Measurements from ENCODE around the gene PPP1R3C. TPM values are rescaled to one million over a fixed set of nuclear protein-coding genes. Genes with fewer than 3 reads are reported as not detected.

The PPP1R3C gene
- total RNA-seq, 4 donors from 2014 or later = 3.3 to 8.7 (median 3.7) TPM

DNA sequence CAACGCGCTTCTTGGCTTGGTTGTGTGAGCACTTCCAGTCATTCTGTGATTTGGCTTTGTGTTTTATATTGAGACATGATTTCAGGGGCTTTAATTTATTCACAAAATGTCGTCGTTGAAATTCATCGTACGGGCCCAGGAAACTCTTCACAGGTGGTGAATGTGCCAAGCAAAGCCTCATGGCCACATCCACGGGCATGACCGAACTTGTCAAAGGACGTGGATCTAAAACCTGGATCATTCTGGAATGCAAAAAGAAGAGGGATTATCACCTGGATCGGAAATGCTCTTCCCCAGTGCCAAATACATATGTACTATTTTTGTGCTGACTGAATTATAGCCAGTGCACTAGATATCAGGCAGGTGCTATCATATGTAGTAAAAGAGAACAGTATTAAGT, 2.2 kb downstream of the PPP1R3C start:
- TF ChIP-seq, protein P1, sequence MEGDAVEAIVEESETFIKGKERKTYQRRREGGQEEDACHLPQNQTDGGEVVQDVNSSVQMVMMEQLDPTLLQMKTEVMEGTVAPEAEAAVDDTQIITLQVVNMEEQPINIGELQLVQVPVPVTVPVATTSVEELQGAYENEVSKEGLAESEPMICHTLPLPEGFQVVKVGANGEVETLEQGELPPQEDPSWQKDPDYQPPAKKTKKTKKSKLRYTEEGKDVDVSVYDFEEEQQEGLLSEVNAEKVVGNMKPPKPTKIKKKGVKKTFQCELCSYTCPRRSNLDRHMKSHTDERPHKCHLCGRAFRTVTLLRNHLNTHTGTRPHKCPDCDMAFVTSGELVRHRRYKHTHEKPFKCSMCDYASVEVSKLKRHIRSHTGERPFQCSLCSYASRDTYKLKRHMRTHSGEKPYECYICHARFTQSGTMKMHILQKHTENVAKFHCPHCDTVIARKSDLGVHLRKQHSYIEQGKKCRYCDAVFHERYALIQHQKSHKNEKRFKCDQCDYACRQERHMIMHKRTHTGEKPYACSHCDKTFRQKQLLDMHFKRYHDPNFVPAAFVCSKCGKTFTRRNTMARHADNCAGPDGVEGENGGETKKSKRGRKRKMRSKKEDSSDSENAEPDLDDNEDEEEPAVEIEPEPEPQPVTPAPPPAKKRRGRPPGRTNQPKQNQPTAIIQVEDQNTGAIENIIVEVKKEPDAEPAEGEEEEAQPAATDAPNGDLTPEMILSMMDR (IDR thresholded peaks at IDR 0.05) = no peak
- TF ChIP-seq EP300 (IDR thresholded peaks at IDR 0.05) = no peak
- 92 to 94% methylated on average over 10 of the region's 10 CpGs for WGBS, 2 donors
- H3K9me3 ChIP-seq = no peaks in the 10 kb centered on the region
- H3K4me3 ChIP-seq = no peak overlapping the region
- no peak overlapping the region for H3K27ac ChIP-seq
- peaks cover 0 to 21% (median 3%) of the 10 kb centered on the region in 4 donors for H3K4me1 ChIP-seq
- peaks cover 0 to 37% (median 0%) of the 10 kb centered on the region in 3 donors for H3K36me3 ChIP-seq
- DNase-seq (ENCODE audit: low spot score in 2 of 2) = no peak
- H3K27me3 ChIP-seq = no peaks in the 10 kb centered on the region

DNA sequence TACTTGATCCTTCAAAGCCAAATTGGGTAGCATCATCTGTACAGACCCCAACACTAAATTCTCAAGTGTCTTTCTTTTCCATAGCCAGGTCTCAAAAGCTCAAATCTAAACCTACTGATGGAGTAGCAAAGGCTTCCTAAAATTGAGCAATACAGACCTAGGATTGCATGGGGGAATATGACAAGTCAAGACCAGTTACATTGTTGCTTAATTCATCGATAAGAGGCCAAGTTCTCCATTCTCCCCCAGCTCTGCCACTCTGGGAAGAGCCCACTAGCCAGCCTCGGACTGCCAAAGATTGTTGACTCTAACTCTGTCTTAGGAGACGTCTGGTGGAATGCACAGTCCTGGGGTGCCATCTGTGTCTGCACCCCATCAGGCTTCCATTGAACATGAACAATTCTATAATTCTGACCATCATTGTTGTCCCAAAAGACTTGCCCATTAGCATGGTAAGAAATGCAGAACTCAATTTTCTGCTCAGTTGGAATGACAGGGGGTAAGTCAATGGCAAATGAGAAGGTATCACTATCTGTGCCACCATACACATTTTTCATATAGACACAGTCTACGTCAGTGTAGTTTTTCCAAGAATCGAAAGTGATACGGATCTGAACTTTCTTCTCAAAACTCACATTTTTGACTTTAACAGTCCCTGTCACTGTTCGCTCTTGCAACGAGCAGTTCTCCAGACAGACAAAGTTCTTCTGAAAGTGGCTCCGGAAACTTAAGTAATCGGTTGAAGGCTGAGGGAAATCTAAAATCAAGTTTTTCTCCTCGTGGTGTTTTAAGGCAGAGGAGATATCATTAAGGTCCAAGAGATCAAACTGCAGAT, 2.9 kb downstream of the PPP1R3C start:
- WGBS, 2 donors = 96 to 97% methylated on average over 11 of the region's 11 CpGs
- Histone ChIP-seq H3K27ac (no peak overlapping the region), H3K27me3 (no peaks in the 10 kb centered on the region), H3K36me3 (peaks cover 0 to 41% (median 0%) of the 10 kb centered on the region in 3 donors), H3K4me3 (no peak overlapping the region), H3K4me1 (peaks cover 0 to 21% (median 3%) of the 10 kb centered on the region in 4 donors), H3K9me3 (no peaks in the 10 kb centered on the region)
- DNase-seq (ENCODE audit: low spot score in 2 of 2) = no peak
- TF ChIP-seq EP300 (IDR thresholded peaks at IDR 0.05) = no peak
- TF ChIP-seq, protein P1 (IDR thresholded peaks at IDR 0.05) = no peak
- TF ChIP-seq POLR2A (IDR thresholded peaks at IDR 0.05) = no peak

DNA sequence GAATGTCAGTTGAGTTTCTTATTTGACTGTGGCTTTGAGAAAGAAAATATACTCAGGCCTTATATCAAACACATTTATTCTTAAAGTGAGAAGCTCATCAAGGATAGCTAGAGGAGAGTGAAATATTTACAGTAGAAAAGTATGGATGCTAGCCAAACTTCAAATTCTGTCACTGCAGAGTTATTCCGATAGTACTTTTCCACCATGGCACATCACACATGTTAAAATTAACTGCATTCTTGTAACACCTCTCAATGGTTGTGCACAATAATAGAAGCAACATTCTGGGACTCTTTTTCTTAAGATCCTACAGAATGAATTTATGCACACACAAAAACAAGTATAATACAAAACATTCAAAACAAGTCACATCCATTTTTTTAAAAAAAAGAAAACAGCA, 4.5 kb downstream of the PPP1R3C start:
- H3K4me3 ChIP-seq = no peak overlapping the region
- no peaks in the 10 kb centered on the region for H3K9me3 ChIP-seq
- H3K36me3 ChIP-seq = peaks cover 0 to 49% (median 0%) of the 10 kb centered on the region in 3 donors
- no peak for DNase-seq (ENCODE audit: low spot score in 2 of 2)
- no peaks in the 10 kb centered on the region for H3K27me3 ChIP-seq
- TF ChIP-seq EP300 (IDR thresholded peaks at IDR 0.05) (no peak), POLR2A (IDR thresholded peaks at IDR 0.05) (no peak)
- TF ChIP-seq, protein P1 (IDR thresholded peaks at IDR 0.05) = no peak
- peaks cover 0 to 16% (median 3%) of the 10 kb centered on the region in 4 donors for H3K4me1 ChIP-seq
- no peak overlapping the region for H3K27ac ChIP-seq
- 73 to 80% methylated on average over 1 of the region's 1 CpG for WGBS, 2 donors

DNA sequence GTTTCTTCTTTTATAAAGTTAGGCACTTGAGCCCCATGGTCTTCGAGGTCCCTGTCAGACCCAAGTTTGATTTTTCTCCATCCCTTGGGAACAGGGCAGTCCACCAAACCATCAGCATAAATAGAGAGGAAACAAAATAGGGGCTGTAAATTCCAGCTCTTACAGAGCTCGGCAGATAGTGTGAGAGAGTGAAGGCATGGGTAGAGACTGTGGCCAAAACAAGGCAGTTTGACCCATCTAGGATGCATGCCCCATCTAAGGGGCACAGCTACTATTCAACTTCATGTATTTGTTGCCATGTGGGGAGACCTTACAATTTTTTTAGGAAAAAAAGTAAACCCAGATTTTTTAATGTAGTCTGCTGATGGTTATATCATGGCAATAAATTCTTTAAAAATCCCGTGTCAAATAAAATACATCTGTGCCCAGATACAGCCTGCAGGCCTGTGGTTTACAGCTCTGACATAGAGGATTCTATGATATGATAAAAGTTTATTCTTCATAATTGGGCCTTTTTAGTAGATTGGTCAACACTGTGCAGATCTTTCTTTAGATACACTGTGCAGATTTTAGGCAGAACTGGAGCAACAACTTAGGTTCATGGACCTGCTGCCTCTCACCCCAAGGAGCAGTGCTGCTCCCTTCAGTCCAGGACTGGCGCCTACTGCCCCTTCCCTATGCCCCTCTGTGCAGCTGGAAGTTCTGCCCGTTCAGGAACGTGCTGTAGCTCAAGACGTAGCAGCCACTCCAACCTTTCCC, 5.3 kb downstream of the PPP1R3C start:
- H3K36me3 ChIP-seq = peaks cover 0 to 49% (median 0%) of the 10 kb centered on the region in 3 donors
- H3K27me3 ChIP-seq = no peaks in the 10 kb centered on the region
- no peak overlapping the region for H3K4me3 ChIP-seq
- no peak for TF ChIP-seq EP300 (IDR thresholded peaks at IDR 0.05)
- TF ChIP-seq, protein P1 (IDR thresholded peaks at IDR 0.05) = no peak
- TF ChIP-seq POLR2A (IDR thresholded peaks at IDR 0.05) = no peak
- DNase-seq (ENCODE audit: low spot score in 2 of 2) = no peak
- peaks cover 0 to 14% (median 0%) of the 10 kb centered on the region in 4 donors for H3K4me1 ChIP-seq
- WGBS, 2 donors = 71 to 81% methylated on average over 7 of the region's 7 CpGs
- no peaks in the 10 kb centered on the region for H3K9me3 ChIP-seq
- H3K27ac ChIP-seq = no peak overlapping the region

DNA sequence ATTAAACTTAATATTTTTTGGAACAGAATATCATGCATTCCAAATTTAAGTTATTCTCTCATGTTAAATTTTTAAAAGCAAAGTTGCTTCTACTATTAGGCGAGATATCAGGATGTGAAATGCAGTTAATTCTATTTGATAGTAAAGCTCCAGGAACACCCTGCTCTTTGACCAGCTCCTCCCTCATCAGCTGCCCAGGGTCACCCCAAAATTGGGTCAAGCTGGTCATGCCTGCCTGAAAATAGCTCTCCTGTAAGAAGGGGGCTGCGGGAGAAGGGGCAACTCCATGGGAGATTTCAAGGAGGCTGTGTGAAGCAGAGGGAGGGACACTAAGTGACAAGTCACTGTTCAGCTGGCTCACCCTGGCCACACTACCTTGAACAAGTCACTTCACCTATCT, 5.9 kb downstream of the PPP1R3C start:
- no peak for DNase-seq (ENCODE audit: low spot score in 2 of 2)
- Histone ChIP-seq H3K36me3 (peaks cover 0 to 49% (median 0%) of the 10 kb centered on the region in 3 donors), H3K9me3 (peaks cover 0 to 3% (median 0%) of the 10 kb centered on the region in 4 donors), H3K4me1 (peaks cover 0 to 11% (median 0%) of the 10 kb centered on the region in 4 donors), H3K27me3 (no peaks in the 10 kb centered on the region), H3K4me3 (no peak overlapping the region), H3K27ac (no peak overlapping the region)
- WGBS, 2 donors = 86 to 91% methylated on average over 2 of the region's 2 CpGs
- TF ChIP-seq EP300 (IDR thresholded peaks at IDR 0.05) = no peak
- TF ChIP-seq, protein P1 (IDR thresholded peaks at IDR 0.05) = no peak
- no peak for TF ChIP-seq POLR2A (IDR thresholded peaks at IDR 0.05)

Measured in tibial nerve (tissue), 4 donors.